Ishikawa (cell line): ENCODE results near the gene UGGT1.

ENCODE experiments used
- CEBPB ChIP-seq: IDR thresholded peaks from 2 replicates; pipeline ENCODE4 v1.6.1; 2012
- CREB1 ChIP-seq: IDR thresholded peaks from 2 replicates; pipeline ENCODE4 v1.6.1; 2012; ENCODE audit warnings: low read depth
- EGR1 ChIP-seq: IDR thresholded peaks from 2 replicates; pipeline ENCODE4 v1.6.1; 2012
- EP300 ChIP-seq: IDR thresholded peaks from 2 replicates; pipeline ENCODE4 v1.6.1; 2012; ENCODE audit warnings: borderline replicate concordance
- FOXM1 ChIP-seq: IDR thresholded peaks from 2 replicates; pipeline ENCODE4 v1.6.1; 2012; ENCODE audit warnings: low read depth, borderline replicate concordance
- NFIC ChIP-seq: IDR thresholded peaks from 2 replicates; pipeline ENCODE4 v1.6.1; 2012
- RAD21 ChIP-seq: IDR thresholded peaks from 2 replicates; pipeline ENCODE4 v1.6.1; 2012; ENCODE audit warnings: low read depth
- REST ChIP-seq: IDR thresholded peaks from 2 replicates; pipeline ENCODE4 v1.6.1; 2012; ENCODE audit warnings: low read depth, mild to moderate bottlenecking
- TAF1 ChIP-seq: IDR thresholded peaks from 2 replicates; pipeline ENCODE4 v1.6.1; 2012; ENCODE audit warnings: low read depth, mild to moderate bottlenecking
- TCF12 ChIP-seq: IDR thresholded peaks from 2 replicates; pipeline ENCODE4 v1.6.1; 2012; ENCODE audit warnings: low read depth
- TEAD4 ChIP-seq: IDR thresholded peaks from 2 replicates; pipeline ENCODE4 v1.6.1; 2012
- USF1 ChIP-seq: IDR thresholded peaks from 2 replicates; pipeline ENCODE4 v1.6.1; 2012
- YY1 ChIP-seq: IDR thresholded peaks from 2 replicates; pipeline ENCODE4 v1.6.1; 2012; ENCODE audit warnings: low read depth
- ZBTB7A ChIP-seq: IDR thresholded peaks from 2 replicates; pipeline ENCODE4 v1.6.1; 2012; ENCODE audit warnings: low read depth
- TF ChIP-seq, protein P1 (sequence below): IDR thresholded peaks from 2 replicates; pipeline ENCODE4 v1.6.1; 2012

UGGT1 gene

DNA sequence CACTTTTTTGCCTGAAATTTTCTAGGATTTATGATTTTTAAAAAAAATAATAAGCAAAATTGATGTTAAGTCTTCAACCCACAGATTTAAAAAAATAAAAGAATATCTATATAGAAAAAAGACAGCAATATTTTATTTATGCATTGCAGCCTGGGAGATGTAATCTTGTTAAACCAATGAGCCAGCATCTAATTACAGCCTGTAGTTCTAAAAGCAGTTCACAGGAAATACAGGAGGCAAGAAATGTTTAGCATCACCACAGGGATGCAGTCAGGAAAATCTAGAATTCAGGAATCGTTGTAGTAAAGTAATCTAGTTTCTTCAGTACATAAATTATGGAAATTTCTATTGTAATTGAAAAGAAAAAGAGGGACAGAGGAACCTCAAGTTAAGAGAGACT, 17.2 kb downstream of the UGGT1 start:
- TF ChIP-seq TAF1, result no peak
- TF ChIP-seq USF1, result no peak
- TF ChIP-seq, protein P1, sequence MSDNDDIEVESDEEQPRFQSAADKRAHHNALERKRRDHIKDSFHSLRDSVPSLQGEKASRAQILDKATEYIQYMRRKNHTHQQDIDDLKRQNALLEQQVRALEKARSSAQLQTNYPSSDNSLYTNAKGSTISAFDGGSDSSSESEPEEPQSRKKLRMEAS, result no peak
- no peak for TF ChIP-seq FOXM1
- no peak for TF ChIP-seq EGR1
- no peak for TF ChIP-seq REST
- TF ChIP-seq YY1, result no peak
- TF ChIP-seq EP300, result no peak
- no peak for TF ChIP-seq RAD21
- TF ChIP-seq ZBTB7A, result no peak
- no peak for TF ChIP-seq TEAD4
- TF ChIP-seq NFIC, result no peak
- TF ChIP-seq CREB1, result no peak
- TF ChIP-seq CEBPB, result no peak
- no peak for TF ChIP-seq TCF12

GRCh38 chr2:128109243-128109642, 18.2 kb downstream of the UGGT1 start:
- TF ChIP-seq EP300, result no peak
- no peak for TF ChIP-seq YY1

DNA sequence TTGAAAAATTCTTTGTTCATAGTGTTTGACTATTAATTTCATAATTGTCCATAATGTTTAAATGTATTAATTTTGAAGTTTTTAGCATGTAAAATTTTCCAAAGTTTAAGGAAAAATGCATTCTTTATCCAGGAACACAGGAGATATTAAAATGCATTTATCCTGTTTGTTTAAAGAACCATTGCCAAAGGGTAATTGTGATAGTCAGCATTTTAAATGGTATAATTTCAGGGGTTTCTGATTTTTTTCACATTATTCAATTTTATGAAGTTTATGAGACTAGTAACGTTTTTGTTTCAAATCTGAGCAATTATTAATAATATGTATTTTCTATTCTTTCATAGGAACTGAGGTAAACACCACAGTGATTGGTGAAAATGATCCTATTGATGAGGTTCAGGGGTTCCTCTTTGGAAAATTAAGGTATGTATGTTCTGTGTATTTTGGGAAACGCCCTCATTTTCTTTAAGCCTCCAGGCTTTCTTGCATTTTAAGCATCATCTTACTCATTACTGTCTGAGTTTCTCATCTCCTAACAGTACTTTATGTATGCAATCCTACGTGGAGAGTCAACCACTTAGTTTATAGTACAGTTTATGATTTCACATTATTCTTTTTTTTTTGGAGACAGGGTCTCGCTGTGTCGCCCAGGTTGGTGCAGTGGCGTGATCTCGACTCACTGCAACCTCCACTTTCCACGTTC, 25.1 kb downstream of the UGGT1 start:
- TF ChIP-seq TCF12, result no peak
- TF ChIP-seq TEAD4, result no peak
- TF ChIP-seq CREB1, result no peak
- TF ChIP-seq USF1, result no peak
- TF ChIP-seq RAD21, result no peak
- TF ChIP-seq, protein P1, result no peak
- no peak for TF ChIP-seq NFIC
- no peak for TF ChIP-seq ZBTB7A
- no peak for TF ChIP-seq EGR1
- TF ChIP-seq CEBPB, result no peak
- no peak for TF ChIP-seq EP300
- TF ChIP-seq FOXM1, result no peak

DNA sequence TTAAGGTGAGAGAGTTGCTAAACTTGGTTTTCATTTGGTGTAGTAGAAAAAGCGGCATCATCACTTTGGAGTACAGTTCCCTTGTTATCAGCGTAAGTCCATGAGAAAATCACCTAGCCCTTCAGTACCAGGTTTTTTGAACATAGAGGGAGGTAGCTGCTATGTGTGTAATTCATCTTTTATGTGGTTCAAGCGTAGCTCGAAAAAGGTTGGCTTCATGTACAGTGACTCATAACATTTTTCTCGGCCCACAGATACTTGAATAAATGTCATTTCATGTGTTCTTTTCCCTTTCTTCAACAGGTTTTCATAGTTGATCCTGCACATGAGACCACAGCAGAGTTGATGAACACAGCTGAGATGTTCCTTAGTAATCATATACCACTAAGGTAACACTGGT, 43.6 kb downstream of the UGGT1 start:
- TF ChIP-seq, protein P1, result no peak
- TF ChIP-seq RAD21 (no peak), REST (no peak), CEBPB (no peak), FOXM1 (no peak), NFIC (no peak), ZBTB7A (no peak), EP300 (no peak), USF1 (no peak), YY1 (no peak), TCF12 (no peak), CREB1 (no peak), TAF1 (no peak), EGR1 (no peak), TEAD4 (no peak)

DNA sequence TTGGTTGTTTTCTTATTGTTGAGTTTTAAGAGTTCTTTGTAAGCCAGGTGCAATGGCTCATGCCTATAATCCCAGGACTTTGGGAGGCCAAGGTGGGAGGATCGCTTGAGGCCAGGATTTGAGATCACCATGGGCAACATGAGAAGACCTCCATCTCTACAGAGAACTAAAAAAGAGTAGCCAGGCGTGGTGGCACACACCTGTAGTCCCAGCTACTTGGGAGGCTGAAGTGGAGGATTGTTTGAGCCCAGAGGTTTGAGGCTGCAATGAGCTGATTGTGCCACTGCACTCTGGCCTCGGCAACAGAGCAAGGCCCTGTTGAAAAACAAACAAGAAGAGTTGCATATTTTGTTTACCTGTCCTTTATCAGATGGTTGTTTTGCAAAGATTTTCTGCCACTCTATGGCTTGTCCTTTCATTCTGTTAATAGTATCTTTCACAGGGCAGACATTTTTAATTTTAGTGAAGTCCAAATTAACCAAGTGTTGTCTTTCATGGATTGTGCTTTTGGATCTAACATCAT, 46.2 kb downstream of the UGGT1 start:
- TF ChIP-seq FOXM1 (no peak), CEBPB (no peak), RAD21 (no peak), YY1 (no peak), TAF1 (no peak), EP300 (no peak), USF1 (no peak), NFIC (no peak), EGR1 (no peak), CREB1 (no peak), ZBTB7A (no peak), TEAD4 (no peak), REST (no peak), TCF12 (no peak)
- TF ChIP-seq, protein P1, result no peak
